ENCODE results near the gene CENATAC. TPM values are rescaled to one million over a fixed set of nuclear protein-coding genes. Genes with fewer than 3 reads are reported as not detected.
"Not testable (repeated sequence)": the region's sequence is repeated elsewhere in the genome, so short reads cannot be mapped to it uniquely, and the experiment has no call there.

Gene CENATAC
- total and polyA plus RNA-seq, 2 experiments from 2014 or later = 31.7 to 34.5 TPM

GRCh38 chr11:118961591-118961990 lies 36.3 kb upstream of the CENATAC start (continued):
- TF ChIP-seq REST (IDR thresholded peaks at IDR 0.05; ENCODE audit: unreplicated experiment) = no peak
- TF ChIP-seq JUNB (IDR thresholded peaks at IDR 0.05; ENCODE audit: unreplicated experiment) = no peak
- no peak for TF ChIP-seq EZH2phosphoT487 (IDR thresholded peaks at IDR 0.05; ENCODE audit: unreplicated experiment)
- TF ChIP-seq ZNF331 (CRISPR knock-in tag; IDR thresholded peaks at IDR 0.05; ENCODE audit: low read depth) = no peak
- TF ChIP-seq CTCF (conservative IDR thresholded peaks at IDR 0.05; ENCODE audit: low read depth in 2 of 2) = no peak
- no peak for TF ChIP-seq EZH2 (IDR thresholded peaks at IDR 0.05; ENCODE audit: low read depth, unreplicated experiment)

GRCh38 chr11:118969508-118969907 lies 28.4 kb upstream of the CENATAC start:
- not testable (repeated sequence) for H4K20me1 ChIP-seq (replicated peaks; ENCODE audit: insufficient read depth); H3K79me2 ChIP-seq (replicated peaks; ENCODE audit: insufficient read depth); H3K27ac Mint-ChIP-seq

DNA sequence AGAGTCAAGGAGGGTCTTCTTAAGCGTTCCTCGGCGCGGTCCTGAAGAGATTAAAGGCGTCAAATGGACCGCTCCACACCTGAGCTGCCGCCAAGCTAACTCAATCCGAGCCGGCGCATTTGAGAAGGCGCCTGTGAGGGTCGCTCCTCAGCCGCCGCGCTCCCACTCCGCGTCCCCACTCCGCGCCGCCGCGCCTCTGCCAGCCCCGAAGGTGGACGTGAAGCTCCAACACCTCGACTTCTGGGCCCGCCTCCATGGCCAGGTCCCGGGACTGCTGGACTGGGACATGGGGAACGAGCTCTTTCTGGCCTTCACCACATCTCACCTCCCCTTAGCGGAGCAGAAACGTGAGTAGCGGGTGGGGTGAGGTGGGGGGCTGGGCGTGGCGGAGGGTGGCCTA lies 26.3 kb upstream of the CENATAC start, which contains the start of gene FOXR1:
Gene FOXR1 (plus strand): TSS at position 116 of the 400 bp plus-strand sequence. CDS start 171 bp downstream, at position 287.
- Histone ChIP-seq H3K36me3 (ENCODE audit: insufficient read depth) (no peaks in the 10 kb centered on the region), H3K27me3 (ENCODE audit: insufficient read depth) (no peaks in the 10 kb centered on the region), H3K4me2 (no peak within 1 kb of the TSS), H3K27ac (ENCODE audit: low read depth) (no peak within 1 kb of the TSS), H3K9me2 (ENCODE audit: insufficient read depth) (no peaks in the 10 kb centered on the region), H4K20me1 (replicated peaks; ENCODE audit: insufficient read depth) (no peaks in the 10 kb centered on the region), H3K4me1 (ENCODE audit: insufficient read depth) (no peaks in the 10 kb centered on the region), H2AFZ (peak within 1 kb of the TSS; percentile 90; the same call in 1 of the 2 replicates), H3K79me2 (replicated peaks; ENCODE audit: insufficient read depth) (no peaks in the 10 kb centered on the region), H3K4me3 (0 out of 2 replicates have a peak within 1 kb of the TSS, but pooled peaks have one; percentile 13), H3F3A (replicated peaks; ENCODE audit: low read depth) (no peaks in the 10 kb centered on the region)
- ATAC-seq (peak; percentile 37), DNase-seq (ENCODE audit: low spot score) (peak; percentile 51)
- Mint-ChIP-seq H3K4me1 (no peaks in the 10 kb centered on the region; the same call in 2 of the 3 replicates), H3K36me3 (ENCODE audit: low read depth) (no peaks in the 10 kb centered on the region), H3K27me3 (ENCODE audit: insufficient read depth, low read depth, poor library complexity) (no peaks in the 10 kb centered on the region), H3K27ac (no peak within 1 kb of the TSS), H3K4me3 (no peak within 1 kb of the TSS), H3K9me3 (no peaks in the 10 kb centered on the region)
- no peak for TF ChIP-seq STAT1 (IDR thresholded peaks at IDR 0.05; ENCODE audit: unreplicated experiment)
- no peak for TF ChIP-seq CREB1 (CRISPR knock-in tag; IDR thresholded peaks at IDR 0.05; ENCODE audit: low read depth)
- no peak for TF ChIP-seq ZNF331 (CRISPR knock-in tag; IDR thresholded peaks at IDR 0.05; ENCODE audit: low read depth)
- TF ChIP-seq ZNF462 (CRISPR knock-in tag; IDR thresholded peaks at IDR 0.05) = no peak

More at GRCh38 chr11:118969508-118969907, 28.4 kb upstream of the CENATAC start:
- H3K4me3 Mint-ChIP-seq; DNase-seq (ENCODE audit: low spot score); H3K9me2 ChIP-seq (ENCODE audit: insufficient read depth); H3K4me2 ChIP-seq; H3K4me1 ChIP-seq (ENCODE audit: insufficient read depth); H3K27ac ChIP-seq (ENCODE audit: low read depth); H3K4me1 Mint-ChIP-seq; H3K9me3 Mint-ChIP-seq; H3K4me3 ChIP-seq; H3K36me3 ChIP-seq (ENCODE audit: insufficient read depth); ATAC-seq; H3F3A ChIP-seq (replicated peaks; ENCODE audit: low read depth); H3K27me3 Mint-ChIP-seq (ENCODE audit: insufficient read depth, low read depth, poor library complexity); H2AFZ ChIP-seq; H3K27me3 ChIP-seq (ENCODE audit: insufficient read depth); H3K36me3 Mint-ChIP-seq (ENCODE audit: low read depth): not testable (repeated sequence)

Measured in GM23338 (cell line).